Epidermal melanocyte (primary cell): ENCODE data around the gene DNAH2.
"Not testable (repeated sequence)": the region's sequence is repeated elsewhere in the genome, so short reads cannot be mapped to it uniquely, and the experiment has no call there.

Source experiments
- DNase-seq: peaks from one replicate; pipeline ENCODE4 v3.0.0; 2011; ENCODE audit warnings: low spot score; ENCODE audit not compliant: insufficient read length

The DNAH2 gene

DNA sequence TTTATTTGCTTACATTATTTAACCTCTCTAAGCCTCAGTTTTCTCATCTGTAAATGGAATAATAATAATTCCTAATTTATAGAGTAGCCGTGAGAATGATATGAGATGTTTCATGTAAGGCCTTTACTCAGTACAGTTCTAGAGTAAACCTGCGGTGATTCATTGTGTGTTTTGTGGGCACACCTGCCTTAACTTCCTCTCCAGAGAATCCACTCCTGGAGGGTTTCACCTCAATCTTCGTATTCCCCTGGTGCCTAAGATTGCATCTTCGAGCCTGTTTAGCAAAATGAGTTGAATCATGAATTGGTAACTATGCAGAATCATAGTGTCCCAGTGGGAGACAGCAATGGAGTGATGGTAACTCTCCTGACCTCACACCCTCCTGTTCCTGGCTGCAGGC, 52.3 kb downstream of the DNAH2 start:
- DNase-seq, result no peak

DNA sequence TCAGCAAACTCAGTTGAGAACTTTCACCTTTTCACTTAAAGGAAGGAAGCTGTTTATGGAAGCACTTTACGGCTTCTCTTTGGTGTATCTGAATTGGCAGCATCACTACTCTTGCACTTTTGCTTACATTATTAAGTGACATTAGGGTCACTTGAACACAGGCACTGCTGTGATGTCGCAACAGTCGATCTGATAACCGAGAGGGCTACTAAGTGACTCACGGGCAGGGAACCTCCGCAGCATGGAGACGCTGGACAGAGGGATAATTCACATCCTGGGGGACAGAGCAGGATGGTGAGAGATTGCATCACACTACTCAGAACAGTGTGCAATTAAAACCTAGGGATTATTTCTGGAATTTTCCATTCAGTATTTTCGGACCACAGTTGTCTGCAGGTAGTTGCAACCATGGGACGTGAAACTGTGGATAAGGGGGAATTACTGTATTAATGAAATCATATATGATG, 56.5 kb downstream of the DNAH2 start:
- no peak for DNase-seq

DNA sequence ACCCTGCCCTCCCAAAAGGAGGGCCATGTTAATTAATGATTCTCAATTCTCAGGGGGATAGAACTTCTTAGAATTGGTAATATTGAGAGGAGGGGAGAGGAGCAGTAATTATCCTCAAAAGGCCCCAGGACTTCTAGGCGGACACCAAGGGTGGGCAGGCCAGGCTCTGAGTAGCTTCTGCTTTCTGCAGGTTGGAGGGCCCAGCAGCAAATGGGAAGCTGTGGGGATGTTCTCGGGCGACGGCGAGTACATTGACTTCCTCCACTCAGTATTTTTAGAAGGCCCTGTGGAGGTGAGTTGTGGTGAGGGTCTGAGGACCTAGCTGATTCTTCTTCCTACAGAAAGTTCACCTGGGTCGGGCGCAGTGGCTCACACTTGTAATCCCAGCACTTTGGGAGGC, 57.5 kb downstream of the DNAH2 start:
- no peak for DNase-seq

DNA sequence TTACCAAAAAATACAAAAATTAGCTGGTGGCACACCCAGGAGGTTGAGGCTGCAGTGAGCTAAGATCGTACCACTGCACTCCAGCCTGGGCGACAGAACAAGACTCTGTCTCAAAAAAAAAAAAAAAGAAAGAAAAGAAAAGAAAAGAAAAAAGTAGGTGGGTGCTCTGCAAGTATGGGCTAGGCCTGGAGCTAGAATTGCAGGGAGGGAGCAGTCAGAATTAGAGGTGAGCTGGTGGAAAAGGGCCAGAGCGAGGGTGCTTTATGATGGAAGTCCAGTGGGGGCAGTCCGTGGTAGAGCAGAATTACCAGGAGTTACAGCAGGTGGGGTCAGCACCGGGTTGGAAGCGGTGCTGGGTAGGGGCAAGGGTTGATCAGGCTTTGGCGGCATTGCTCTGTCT, 59.5 kb downstream of the DNAH2 start:
- no peak for DNase-seq

DNA sequence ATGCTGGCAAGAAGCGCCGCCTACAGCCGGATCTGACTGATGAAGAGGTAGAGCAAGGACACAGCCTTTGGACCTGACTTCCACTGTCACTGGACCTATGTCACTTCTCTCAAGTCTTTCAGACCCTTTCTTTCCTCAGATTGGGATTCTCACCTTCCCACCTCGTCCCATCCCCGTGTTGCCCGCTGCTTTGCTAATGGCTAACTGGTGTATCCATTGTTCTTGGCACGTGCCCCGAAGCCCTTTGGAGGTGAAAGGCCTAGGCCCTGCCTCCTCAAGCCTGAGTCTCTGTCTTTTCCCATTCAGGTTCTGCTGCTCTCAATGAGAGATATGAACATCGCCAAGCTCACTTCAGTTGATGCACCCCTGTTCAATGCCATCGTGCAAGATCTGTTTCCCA, 63.2 kb downstream of the DNAH2 start:
- DNase-seq, result no peak

GRCh38 chr17:7781429-7781828, 63.9 kb downstream of the DNAH2 start:
- DNase-seq, result no peak

DNA sequence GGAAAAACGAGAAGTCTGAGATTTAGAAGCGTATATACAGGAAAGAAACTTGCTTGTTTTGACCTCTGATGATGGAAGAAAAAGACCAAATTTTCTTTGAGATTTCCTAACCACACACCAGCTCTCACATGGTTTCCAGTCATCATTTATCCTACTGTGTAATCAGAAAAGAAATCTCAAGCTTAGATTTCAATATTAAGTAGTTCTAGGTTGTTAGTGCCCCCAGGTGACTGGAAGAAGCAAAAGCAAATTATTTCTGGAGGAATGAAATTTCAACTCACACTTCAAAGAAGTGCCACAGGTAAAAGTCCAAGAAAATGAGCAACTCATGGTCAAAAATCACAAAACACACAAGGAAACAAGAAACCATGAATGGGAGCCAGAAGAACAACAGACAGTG, 64.7 kb downstream of the DNAH2 start:
- DNase-seq, result no peak

- no peak for DNase-seq
These were observed 69.3 kb downstream of the DNAH2 start for GRCh38 chr17:7786866-7787265.

DNA sequence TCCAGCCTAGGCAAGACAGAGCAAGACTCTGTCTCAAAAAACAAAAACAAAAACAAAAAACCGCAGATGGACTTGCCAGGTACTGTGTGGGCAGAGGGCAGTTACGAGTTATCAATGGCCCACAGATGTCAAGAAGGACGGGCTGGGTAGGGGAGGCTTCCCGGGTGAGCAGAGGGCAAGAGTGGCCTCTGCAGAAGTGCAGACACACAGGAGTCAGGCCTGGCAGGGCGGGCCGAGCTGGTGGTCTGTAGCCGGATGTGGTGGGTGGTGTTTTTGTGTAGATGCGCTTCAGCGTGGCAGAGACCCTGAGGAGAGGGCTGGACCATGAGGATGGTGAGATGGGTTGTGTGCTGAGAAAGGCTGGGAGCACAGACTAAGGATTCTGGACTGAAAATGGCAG, 71.6 kb downstream of the DNAH2 start:
- no peak for DNase-seq

GRCh38 chr17:7790150-7790549, 72.6 kb downstream of the DNAH2 start:
- no peak for DNase-seq

DNA sequence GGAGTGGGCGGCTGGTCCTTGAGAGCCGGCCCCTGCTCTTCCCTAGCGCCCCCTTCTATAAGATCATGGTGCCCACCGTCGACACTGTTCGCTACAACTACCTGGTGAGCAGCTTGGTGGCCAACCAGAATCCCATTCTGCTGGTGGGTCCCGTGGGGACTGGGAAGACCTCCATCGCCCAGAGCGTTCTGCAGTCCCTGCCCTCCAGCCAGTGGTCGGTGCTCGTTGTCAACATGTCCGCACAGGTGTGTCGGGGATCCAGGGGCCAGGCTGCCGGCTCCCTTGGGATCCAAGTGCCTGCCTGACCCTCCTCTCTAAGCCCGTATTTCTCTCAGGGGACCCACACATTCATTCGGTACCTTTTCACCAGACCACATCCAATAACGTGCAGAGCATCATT, 75.1 kb downstream of the DNAH2 start:
- no peak for DNase-seq

DNA sequence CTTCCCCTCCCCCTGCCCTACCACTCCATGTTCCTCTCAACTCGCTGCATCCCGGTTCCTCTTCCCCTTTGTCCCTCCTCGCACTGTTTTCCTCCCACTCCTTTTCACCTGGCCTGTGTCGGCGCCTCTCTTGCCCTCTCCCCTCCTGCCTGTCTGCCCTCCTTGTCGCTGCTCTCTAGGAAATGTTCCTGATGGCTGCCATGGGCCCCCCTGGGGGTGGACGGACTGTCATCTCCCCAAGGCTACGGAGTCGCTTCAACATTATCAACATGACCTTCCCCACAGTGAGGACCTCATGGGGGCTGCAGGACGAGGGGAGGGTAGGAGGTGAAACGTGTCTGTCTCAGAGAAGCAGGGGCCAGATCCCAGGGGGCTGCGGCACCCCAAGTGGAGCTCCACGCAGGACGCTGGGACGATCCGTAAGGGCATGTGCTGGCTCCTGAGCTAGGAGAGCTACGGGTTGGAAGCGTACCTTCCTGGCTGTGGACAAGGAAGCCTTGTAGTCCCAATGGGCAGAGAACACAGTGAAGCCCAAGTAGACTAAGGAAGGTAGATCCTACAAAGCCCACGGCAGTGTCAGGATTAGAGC, 76.6 kb downstream of the DNAH2 start:
- DNase-seq, result no peak

- DNase-seq, result no peak
These were observed 80.4 kb downstream of the DNAH2 start for GRCh38 chr17:7797976-7798375.

DNA sequence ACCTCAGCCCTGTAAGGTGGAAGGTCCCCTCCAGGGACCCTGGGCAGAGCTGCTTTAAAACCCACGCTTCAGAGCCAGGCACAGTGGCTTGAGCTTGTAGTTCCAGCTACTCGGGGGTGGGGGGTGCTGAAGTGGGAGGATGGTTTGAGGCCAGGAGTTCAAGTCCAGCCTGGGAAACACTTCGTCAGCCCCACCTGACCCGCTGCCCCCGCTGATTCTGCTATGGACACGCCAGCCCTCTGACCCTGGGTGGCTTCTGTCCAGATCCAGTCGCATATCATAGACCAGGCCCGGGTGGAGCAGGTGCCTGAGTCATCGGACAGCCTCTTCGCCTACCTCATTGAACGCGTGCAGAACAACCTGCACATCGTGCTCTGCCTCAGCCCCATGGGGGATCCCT, 81.3 kb downstream of the DNAH2 start:
- no peak for DNase-seq

DNA sequence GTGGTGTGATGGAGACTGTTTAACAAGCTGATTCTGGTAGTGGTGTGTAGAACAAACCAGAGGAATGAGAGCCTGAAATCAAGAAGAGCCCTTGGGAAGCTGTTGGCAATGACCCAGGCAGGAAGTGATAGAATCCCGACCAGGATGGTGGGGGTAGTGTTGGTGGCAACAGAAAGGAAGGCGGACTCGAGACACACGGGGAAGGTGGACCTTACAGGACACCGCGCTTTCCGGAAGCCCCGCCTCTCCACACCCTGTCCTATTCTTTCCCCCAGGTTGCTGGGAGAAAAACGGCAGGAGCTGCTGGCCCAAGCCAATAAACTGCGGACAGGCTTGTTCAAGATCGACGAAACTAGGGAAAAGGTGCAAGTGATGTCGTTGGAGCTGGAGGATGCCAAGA, 86.4 kb downstream of the DNAH2 start:
- no peak for DNase-seq

GRCh38 chr17:7806587-7806986, 89.0 kb downstream of the DNAH2 start:
- no peak for DNase-seq

DNA sequence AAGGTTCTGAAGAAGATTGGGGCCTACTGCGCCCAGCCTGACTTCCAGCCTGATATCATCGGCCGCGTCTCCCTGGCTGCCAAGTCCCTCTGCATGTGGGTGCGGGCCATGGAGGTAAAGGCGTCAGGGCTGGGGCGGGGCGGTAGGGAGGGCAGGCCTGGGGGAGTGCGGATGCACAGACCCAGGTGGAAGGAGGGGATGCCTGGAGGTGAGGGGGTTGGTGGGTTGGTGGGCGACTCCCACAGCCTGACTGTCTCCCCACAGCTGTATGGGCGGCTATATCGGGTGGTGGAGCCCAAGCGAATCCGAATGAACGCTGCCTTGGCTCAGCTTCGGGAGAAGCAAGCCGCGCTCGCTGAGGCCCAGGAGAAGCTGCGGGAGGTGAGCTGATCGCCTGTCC, 89.7 kb downstream of the DNAH2 start:
- DNase-seq, result no peak

- DNase-seq, result no peak
These were observed 91.7 kb downstream of the DNAH2 start for GRCh38 chr17:7809086-7809790.

- not testable (repeated sequence) for DNase-seq
These were observed 92.3 kb downstream of the DNAH2 start for GRCh38 chr17:7809791-7810343.

- no peak for DNase-seq
These were observed 93.7 kb downstream of the DNAH2 start for GRCh38 chr17:7811251-7811650.

- no peak for DNase-seq
These were observed 97.4 kb downstream of the DNAH2 start for GRCh38 chr17:7814969-7815368.

GRCh38 chr17:7816926-7817642, 99.5 kb downstream of the DNAH2 start:
- DNase-seq, result no peak

- no peak for DNase-seq
These were observed 100.1 kb downstream of the DNAH2 start for GRCh38 chr17:7817643-7817964.
